ENCODE measurements around the gene MYO3B.

The MYO3B gene

GRCh38 chr2:170271340-170271739 lies 93.4 kb downstream of the MYO3B start:
- Histone ChIP-seq H3K4me1 (ENCODE audit: low read length) (no peaks in the 10 kb centered on the region), H4K20me1 (ENCODE audit: insufficient read depth, low read length) (no peaks in the 10 kb centered on the region), H3K79me2 (ENCODE audit: low read length) (no peaks in the 10 kb centered on the region), H3K4me3 (ENCODE audit: low read length) (no peak overlapping the region), H3F3A (ENCODE audit: insufficient read depth, low read length) (no peaks in the 10 kb centered on the region), H3K36me3 (replicated peaks; ENCODE audit: insufficient read depth, low read length) (no peaks in the 10 kb centered on the region), H3K27me3 (replicated peaks; ENCODE audit: insufficient read depth, low read length) (no peaks in the 10 kb centered on the region), H3K4me2 (ENCODE audit: low read depth, low read length) (no peak overlapping the region), H3K9ac (ENCODE audit: low read length) (no peak overlapping the region), H3K9me3 (replicated peaks; ENCODE audit: insufficient read depth, low read length) (no peaks in the 10 kb centered on the region), H3K9me2 (replicated peaks; ENCODE audit: insufficient read depth, low read length) (no peaks in the 10 kb centered on the region), H2AFZ (ENCODE audit: low read length) (no peak overlapping the region), H3K27ac (ENCODE audit: low read length) (no peak overlapping the region)
- no peak for TF ChIP-seq EZH2 (optimal IDR thresholded peaks at IDR 0.05; ENCODE audit: low read depth, low read length)
- DNase-seq: no peak

- H3K4me2 ChIP-seq (ENCODE audit: low read depth, low read length): no peak overlapping the region
- no peaks in the 10 kb centered on the region for H3K9me3 ChIP-seq (replicated peaks; ENCODE audit: insufficient read depth, low read length)
- H3K9ac ChIP-seq (ENCODE audit: low read length): no peak overlapping the region
- TF ChIP-seq EZH2 (optimal IDR thresholded peaks at IDR 0.05; ENCODE audit: low read depth, low read length): no peak
- TF ChIP-seq, protein P1, sequence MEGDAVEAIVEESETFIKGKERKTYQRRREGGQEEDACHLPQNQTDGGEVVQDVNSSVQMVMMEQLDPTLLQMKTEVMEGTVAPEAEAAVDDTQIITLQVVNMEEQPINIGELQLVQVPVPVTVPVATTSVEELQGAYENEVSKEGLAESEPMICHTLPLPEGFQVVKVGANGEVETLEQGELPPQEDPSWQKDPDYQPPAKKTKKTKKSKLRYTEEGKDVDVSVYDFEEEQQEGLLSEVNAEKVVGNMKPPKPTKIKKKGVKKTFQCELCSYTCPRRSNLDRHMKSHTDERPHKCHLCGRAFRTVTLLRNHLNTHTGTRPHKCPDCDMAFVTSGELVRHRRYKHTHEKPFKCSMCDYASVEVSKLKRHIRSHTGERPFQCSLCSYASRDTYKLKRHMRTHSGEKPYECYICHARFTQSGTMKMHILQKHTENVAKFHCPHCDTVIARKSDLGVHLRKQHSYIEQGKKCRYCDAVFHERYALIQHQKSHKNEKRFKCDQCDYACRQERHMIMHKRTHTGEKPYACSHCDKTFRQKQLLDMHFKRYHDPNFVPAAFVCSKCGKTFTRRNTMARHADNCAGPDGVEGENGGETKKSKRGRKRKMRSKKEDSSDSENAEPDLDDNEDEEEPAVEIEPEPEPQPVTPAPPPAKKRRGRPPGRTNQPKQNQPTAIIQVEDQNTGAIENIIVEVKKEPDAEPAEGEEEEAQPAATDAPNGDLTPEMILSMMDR (IDR thresholded peaks at IDR 0.05; ENCODE audit: low read length): no peak
- TF ChIP-seq EZH2phosphoT487 (IDR thresholded peaks at IDR 0.05; ENCODE audit: low read length): no peak
- H3K27ac ChIP-seq (ENCODE audit: low read length): no peak overlapping the region
- H3K9me2 ChIP-seq (replicated peaks; ENCODE audit: insufficient read depth, low read length): no peaks in the 10 kb centered on the region
- no peak overlapping the region for H3K4me3 ChIP-seq (ENCODE audit: low read length)
- no peaks in the 10 kb centered on the region for H3K27me3 ChIP-seq (replicated peaks; ENCODE audit: insufficient read depth, low read length)
- no peaks in the 10 kb centered on the region for H3K79me2 ChIP-seq (ENCODE audit: low read length)
- H4K20me1 ChIP-seq (ENCODE audit: insufficient read depth, low read length): no peaks in the 10 kb centered on the region
- no peak overlapping the region for H2AFZ ChIP-seq (ENCODE audit: low read length)
- no peaks in the 10 kb centered on the region for H3K36me3 ChIP-seq (replicated peaks; ENCODE audit: insufficient read depth, low read length)
- no peak for DNase-seq
- H3K4me1 ChIP-seq (ENCODE audit: low read length): no peaks in the 10 kb centered on the region
- H3F3A ChIP-seq (ENCODE audit: insufficient read depth, low read length): no peaks in the 10 kb centered on the region
These were observed 98.1 kb downstream of the MYO3B start for GRCh38 chr2:170276056-170276455.

- no peak overlapping the region for H3K4me2 ChIP-seq (ENCODE audit: low read depth, low read length)
- no peak for DNase-seq
- H2AFZ ChIP-seq (ENCODE audit: low read length): no peak overlapping the region
These were observed 99.1 kb downstream of the MYO3B start for GRCh38 chr2:170276925-170277629.

More at GRCh38 chr2:170276925-170277629, 99.1 kb downstream of the MYO3B start:
- H3K9ac ChIP-seq (ENCODE audit: low read length): no peak overlapping the region
- no peaks in the 10 kb centered on the region for H3K9me3 ChIP-seq (replicated peaks; ENCODE audit: insufficient read depth, low read length)
- TF ChIP-seq, protein P1 (IDR thresholded peaks at IDR 0.05; ENCODE audit: low read length): no peak
- TF ChIP-seq EZH2phosphoT487 (IDR thresholded peaks at IDR 0.05; ENCODE audit: low read length) (no peak), EZH2 (optimal IDR thresholded peaks at IDR 0.05; ENCODE audit: low read depth, low read length) (no peak)
- no peaks in the 10 kb centered on the region for H3K4me1 ChIP-seq (ENCODE audit: low read length)
- no peak overlapping the region for H3K27ac ChIP-seq (ENCODE audit: low read length)
- no peak overlapping the region for H3K4me3 ChIP-seq (ENCODE audit: low read length)
- H4K20me1 ChIP-seq (ENCODE audit: insufficient read depth, low read length): no peaks in the 10 kb centered on the region
- no peaks in the 10 kb centered on the region for H3K27me3 ChIP-seq (replicated peaks; ENCODE audit: insufficient read depth, low read length)
- no peaks in the 10 kb centered on the region for H3K9me2 ChIP-seq (replicated peaks; ENCODE audit: insufficient read depth, low read length)
- no peaks in the 10 kb centered on the region for H3F3A ChIP-seq (ENCODE audit: insufficient read depth, low read length)
- H3K36me3 ChIP-seq (replicated peaks; ENCODE audit: insufficient read depth, low read length): no peaks in the 10 kb centered on the region
- no peaks in the 10 kb centered on the region for H3K79me2 ChIP-seq (ENCODE audit: low read length)
